Colonic mucosa (tissue), 4 donors: ENCODE measurements around the gene CD44. TPM values are rescaled to one million over a fixed set of nuclear protein-coding genes. Genes with fewer than 3 reads are reported as not detected.
A peak's percentile ranks its signal among the peaks of the same experiment; 100 is the strongest.

Source experiments
- DNase-seq: peaks from one replicate; pipeline ENCODE4 v3.0.0-alpha.2; 2020
- H3K27ac ChIP-seq: fragments of 200-600 bp; one replicate; pipeline ENCODE4 v1.8.0; 2021
- H3K27me3 ChIP-seq: fragments of 200-600 bp; one replicate; pipeline ENCODE4 v1.8.0; 2021
- H3K36me3 ChIP-seq: fragments of 200-600 bp; one replicate; pipeline ENCODE4 v1.8.0; 2021
- H3K4me1 ChIP-seq: fragments of 200-600 bp; one replicate; pipeline ENCODE4 v1.8.0; 2021; ENCODE audit warnings: mild to moderate bottlenecking
- H3K4me3 ChIP-seq: fragments of 200-600 bp; one replicate; pipeline ENCODE4 v1.8.0; 2021
- H3K9ac ChIP-seq, 2 donors: one replicate each; pipeline ENCODE4 v1.7.0; 2013; ENCODE audit warnings: control low read depth in 2 of 2, low read depth in 2 of 2, low read length in 2 of 2
- H3K9me3 ChIP-seq: fragments of 200-600 bp; one replicate; pipeline ENCODE4 v1.8.0; 2021
- intact Hi-C: fragments of 100-400 bp; cut with DNase I; formaldehyde crosslinking; loops from one replicate; pipeline ENCODE4 v1.14.1; 2022
- total RNA-seq, 2 donors: library from RNA; stranded (reverse); fragmentation: NEBNext Ultra II Directional in 1 of 2; extraction: Animal tissue kit (Norgen Biotek cat#: 25700) in 1 of 2; gene quantifications; one replicate each; pipeline ENCODE4 v1.2.1, GENCODE V29; 2021
- TF ChIP-seq, protein P1 (sequence below): fragments of 200-600 bp; IDR thresholded peaks from one replicate; pipeline ENCODE4 v1.8.0; 2022; ENCODE audit warnings: antibody characterized with exemption, mild to moderate bottlenecking
- donor health status: healthy.
- donor health status: DM: no; HTN: no; CAD: no.
- donor health status: DM: no; HTN: no; CAD: no.

Gene CD44
- total RNA-seq, 2 donors from 2014 or later = 152 to 171 TPM

GRCh38 chr11:35234460-35235156 is 95.6 kb downstream of the CD44 start:
- TF ChIP-seq, protein P1, sequence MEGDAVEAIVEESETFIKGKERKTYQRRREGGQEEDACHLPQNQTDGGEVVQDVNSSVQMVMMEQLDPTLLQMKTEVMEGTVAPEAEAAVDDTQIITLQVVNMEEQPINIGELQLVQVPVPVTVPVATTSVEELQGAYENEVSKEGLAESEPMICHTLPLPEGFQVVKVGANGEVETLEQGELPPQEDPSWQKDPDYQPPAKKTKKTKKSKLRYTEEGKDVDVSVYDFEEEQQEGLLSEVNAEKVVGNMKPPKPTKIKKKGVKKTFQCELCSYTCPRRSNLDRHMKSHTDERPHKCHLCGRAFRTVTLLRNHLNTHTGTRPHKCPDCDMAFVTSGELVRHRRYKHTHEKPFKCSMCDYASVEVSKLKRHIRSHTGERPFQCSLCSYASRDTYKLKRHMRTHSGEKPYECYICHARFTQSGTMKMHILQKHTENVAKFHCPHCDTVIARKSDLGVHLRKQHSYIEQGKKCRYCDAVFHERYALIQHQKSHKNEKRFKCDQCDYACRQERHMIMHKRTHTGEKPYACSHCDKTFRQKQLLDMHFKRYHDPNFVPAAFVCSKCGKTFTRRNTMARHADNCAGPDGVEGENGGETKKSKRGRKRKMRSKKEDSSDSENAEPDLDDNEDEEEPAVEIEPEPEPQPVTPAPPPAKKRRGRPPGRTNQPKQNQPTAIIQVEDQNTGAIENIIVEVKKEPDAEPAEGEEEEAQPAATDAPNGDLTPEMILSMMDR = no peak
- DNase-seq = no peak
- intact Hi-C loops = loop anchor here (5.0 to 10.0 kb wide), 2 partner anchors 240 to 307 kb away; no protein-coding TSS in a partner anchor
- H3K9me3 ChIP-seq = no peaks in the 10 kb centered on the region
- no peaks in the 10 kb centered on the region for H3K4me1 ChIP-seq
- H3K36me3 ChIP-seq = no peaks in the 10 kb centered on the region
- no peak overlapping the region for H3K4me3 ChIP-seq
- H3K27me3 ChIP-seq = no peaks in the 10 kb centered on the region
- H3K27ac ChIP-seq = no peak overlapping the region
- no peak overlapping the region for H3K9ac ChIP-seq

- Histone ChIP-seq H3K4me1 (no peaks in the 10 kb centered on the region), H3K9me3 (no peaks in the 10 kb centered on the region), H3K27ac (no peak overlapping the region), H3K4me3 (no peak overlapping the region), H3K36me3 (no peaks in the 10 kb centered on the region), H3K27me3 (no peaks in the 10 kb centered on the region), H3K9ac (no peak overlapping the region)
- intact Hi-C loops = loop anchor here (5.0 to 10.0 kb wide), 2 partner anchors 240 to 308 kb away; no protein-coding TSS in a partner anchor
- TF ChIP-seq, protein P1 = no peak
- DNase-seq = no peak
These were observed 96.1 kb downstream of the CD44 start for GRCh38 chr11:35235157-35235468.

- H3K4me1 ChIP-seq = no peaks in the 10 kb centered on the region
- TF ChIP-seq, protein P1 = no peak
- H3K27me3 ChIP-seq = no peaks in the 10 kb centered on the region
- no peaks in the 10 kb centered on the region for H3K9me3 ChIP-seq
- intact Hi-C loops = loop anchor here (5.0 to 10.0 kb wide), 2 partner anchors 241 to 308 kb away; no protein-coding TSS in a partner anchor
- H3K27ac ChIP-seq = no peak overlapping the region
- DNase-seq = no peak
- H3K9ac ChIP-seq = no peak overlapping the region
- H3K36me3 ChIP-seq = no peaks in the 10 kb centered on the region
- no peak overlapping the region for H3K4me3 ChIP-seq
These were observed 96.5 kb downstream of the CD44 start for GRCh38 chr11:35235498-35235897.

DNA sequence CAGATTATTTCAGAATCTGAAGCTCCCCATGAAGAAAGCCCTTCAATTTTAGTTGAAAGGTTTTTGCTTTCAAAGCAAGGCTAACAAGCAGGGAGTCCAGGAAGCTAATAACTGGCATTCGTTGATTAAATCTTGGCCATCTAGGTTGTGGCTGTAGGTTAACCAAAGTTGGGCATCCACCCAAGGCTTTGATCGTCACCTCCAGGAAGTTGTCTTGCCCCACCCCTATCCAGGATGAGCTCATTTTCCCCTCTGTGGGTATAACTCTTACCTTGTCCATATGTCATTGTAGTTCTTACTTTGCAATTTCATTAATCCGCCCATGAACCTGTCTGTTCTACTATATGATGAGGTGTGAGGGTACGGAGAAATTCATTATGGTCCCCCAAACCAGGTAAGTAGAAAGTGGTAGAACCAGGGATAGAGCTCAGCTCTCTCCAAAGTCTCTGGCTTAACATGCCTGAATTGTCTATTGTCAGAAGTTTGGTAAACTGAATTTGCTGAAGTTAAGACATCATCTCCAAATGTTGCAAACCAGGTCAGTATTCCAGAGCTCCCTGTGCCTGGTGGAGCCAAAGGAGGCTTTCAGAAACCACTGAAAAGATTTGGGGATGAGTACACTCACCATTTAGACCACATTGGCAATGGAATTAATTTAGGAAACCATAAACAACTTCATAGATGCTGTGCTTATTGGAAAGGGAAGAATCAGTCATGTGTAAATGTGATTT is 97.1 kb downstream of the CD44 start:
- DNase-seq = peak; percentile 78
- Histone ChIP-seq H3K9me3 (no peaks in the 10 kb centered on the region), H3K9ac (no peak overlapping the region), H3K36me3 (no peaks in the 10 kb centered on the region), H3K4me3 (no peak overlapping the region), H3K4me1 (no peaks in the 10 kb centered on the region), H3K27ac (no peak overlapping the region), H3K27me3 (no peaks in the 10 kb centered on the region)
- TF ChIP-seq, protein P1 = no peak
- intact Hi-C loops = loop anchor here (5.0 to 10.0 kb wide), 2 partner anchors 241 to 309 kb away; no protein-coding TSS in a partner anchor

- H3K4me1 ChIP-seq = no peaks in the 10 kb centered on the region
- H3K9ac ChIP-seq = no peak overlapping the region
- no peaks in the 10 kb centered on the region for H3K9me3 ChIP-seq
- intact Hi-C loops = loop anchor here (5.0 to 10.0 kb wide), 2 partner anchors 242 to 309 kb away; no protein-coding TSS in a partner anchor
- no peaks in the 10 kb centered on the region for H3K27me3 ChIP-seq
- no peak overlapping the region for H3K27ac ChIP-seq
- DNase-seq = no peak
- H3K36me3 ChIP-seq = no peaks in the 10 kb centered on the region
- no peak overlapping the region for H3K4me3 ChIP-seq
- TF ChIP-seq, protein P1 = no peak
These were observed 97.7 kb downstream of the CD44 start for GRCh38 chr11:35236667-35237003.
